T-helper 2 cell treated with Interferon-gamma antibody and Interleukin-4, amounts not matched to agents 5 μg/mL and 100 μg/mL, for 36 hours (primary cell): ENCODE data around the gene B2M.
A peak's percentile ranks its signal among the peaks of the same experiment; 100 is the strongest.
"Not testable (repeated sequence)": the region's sequence is repeated elsewhere in the genome, so short reads cannot be mapped to it uniquely, and the experiment has no call there.

Source experiments
- DNase-seq: peaks from one replicate; pipeline ENCODE4 v3.0.0; 2021; ENCODE audit warnings: low spot score
- H3K27ac Mint-ChIP-seq: one replicate; pipeline ENCODE4 v1.8.0; 2021; ENCODE audit warnings: mild to moderate bottlenecking, mixed read lengths
- H3K27me3 Mint-ChIP-seq: one replicate; pipeline ENCODE4 v1.8.0; 2021; ENCODE audit warnings: low read depth, mixed read lengths
- H3K36me3 Mint-ChIP-seq: one replicate; pipeline ENCODE4 v1.8.0; 2021; ENCODE audit warnings: low read depth, mixed read lengths
- H3K4me1 Mint-ChIP-seq: one replicate; pipeline ENCODE4 v1.8.0; 2021; ENCODE audit warnings: low read depth, mixed read lengths
- H3K4me3 Mint-ChIP-seq: one replicate; pipeline ENCODE4 v1.8.0; 2022; ENCODE audit warnings: mild to moderate bottlenecking, moderate library complexity, mixed read lengths
- H3K9me3 Mint-ChIP-seq: one replicate; pipeline ENCODE4 v1.8.0; 2021; ENCODE audit warnings: mixed read lengths

Gene B2M

DNA sequence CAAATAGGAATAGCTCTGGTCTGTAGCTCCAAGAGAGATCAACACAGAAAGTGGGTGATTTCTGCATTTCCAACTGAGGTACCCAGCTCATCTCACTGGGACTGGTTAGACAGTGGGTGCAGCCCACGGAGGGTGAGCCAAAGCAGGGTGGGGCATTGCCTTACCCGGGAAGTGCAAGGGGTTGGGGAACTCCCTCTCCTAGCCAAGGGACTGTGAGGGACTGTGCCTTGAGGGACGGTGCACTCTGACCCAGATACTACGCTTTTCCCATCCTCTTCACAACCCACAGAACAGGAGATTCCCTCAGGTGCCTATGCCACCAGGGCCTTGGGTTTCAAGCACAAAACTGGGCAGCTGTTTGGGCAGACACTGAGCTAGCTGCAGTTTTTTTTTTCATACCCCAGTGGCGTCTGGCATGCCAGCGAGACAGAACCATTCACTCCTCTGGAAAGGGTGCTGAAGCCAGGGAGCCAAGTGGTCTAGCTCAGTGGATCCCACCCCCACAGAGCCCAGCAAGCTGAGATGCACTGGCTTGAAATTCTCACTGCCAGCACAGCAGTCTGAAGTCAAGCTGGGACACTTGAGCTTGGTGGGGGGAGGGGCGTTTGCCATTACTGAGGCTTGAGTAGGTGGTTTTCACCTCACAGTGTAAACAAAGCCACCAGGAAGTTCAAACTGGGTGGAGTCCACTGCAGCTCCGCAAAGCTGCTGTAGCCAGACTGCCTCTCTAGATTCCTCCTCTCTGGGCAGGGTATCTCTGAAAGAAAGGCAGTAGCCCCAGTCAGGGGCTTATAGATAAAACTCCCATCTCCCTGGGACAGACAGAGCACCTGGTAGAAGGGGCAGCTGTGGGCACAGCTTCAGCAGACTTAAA lies 28.3 kb upstream of the B2M start:
- Mint-ChIP-seq H3K27ac (peak overlapping the region; percentile 86), H3K4me1 (peaks cover 69% of the 10 kb centered on the region), H3K9me3 (peaks cover 49% of the 10 kb centered on the region), H3K4me3 (peak overlapping the region; percentile 77), H3K36me3 (peaks cover 53% of the 10 kb centered on the region)
- DNase-seq: peak; percentile 79
- H3K27me3 Mint-ChIP-seq: not testable (repeated sequence)

DNA sequence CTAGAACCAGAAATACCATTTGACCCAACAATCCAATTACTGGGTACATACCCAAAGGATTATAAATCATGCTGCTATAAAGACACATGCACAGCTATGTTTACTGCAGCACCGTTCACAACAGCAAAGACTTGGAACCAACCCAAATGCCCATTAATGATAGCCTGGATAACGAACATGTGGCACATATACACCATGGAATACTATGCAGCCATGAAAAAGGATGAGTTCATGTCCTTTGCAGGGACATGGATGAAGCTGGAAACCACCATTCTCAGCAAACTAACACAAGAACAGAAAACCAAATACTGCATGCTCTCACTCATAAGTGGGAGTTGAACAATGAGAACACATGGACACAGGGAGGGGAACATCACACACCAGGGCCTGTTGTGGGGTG lies 22.0 kb upstream of the B2M start:
- not testable (repeated sequence) for H3K27me3 Mint-ChIP-seq, H3K4me3 Mint-ChIP-seq, H3K27ac Mint-ChIP-seq, DNase-seq
- H3K4me1 Mint-ChIP-seq: peaks cover 34% of the 10 kb centered on the region
- peaks cover 46% of the 10 kb centered on the region for H3K9me3 Mint-ChIP-seq
- peaks cover 40% of the 10 kb centered on the region for H3K36me3 Mint-ChIP-seq

DNA sequence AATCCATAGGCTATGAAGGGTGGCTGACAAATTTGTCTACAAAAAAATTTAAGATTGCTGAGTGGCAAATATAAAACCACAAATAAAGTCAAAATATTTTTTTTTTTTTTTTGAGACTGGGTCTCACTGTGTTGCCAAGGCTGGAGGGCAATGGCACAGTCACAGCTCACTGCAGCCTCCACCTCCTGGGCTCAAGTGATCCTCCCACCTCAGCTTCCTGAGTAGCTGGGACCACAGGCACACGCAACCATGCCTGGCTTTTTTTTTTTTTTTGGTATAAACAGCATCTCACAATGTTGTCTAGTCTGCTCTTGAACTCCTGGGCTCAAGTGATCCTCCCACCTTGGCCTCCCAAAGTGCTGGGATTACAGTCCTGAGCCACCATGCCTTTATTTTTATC lies 21.1 kb upstream of the B2M start:
- Mint-ChIP-seq H3K4me1 (peaks cover 33% of the 10 kb centered on the region), H3K4me3 (peak overlapping the region; percentile 26)
- not testable (repeated sequence) for H3K27ac Mint-ChIP-seq

DNA sequence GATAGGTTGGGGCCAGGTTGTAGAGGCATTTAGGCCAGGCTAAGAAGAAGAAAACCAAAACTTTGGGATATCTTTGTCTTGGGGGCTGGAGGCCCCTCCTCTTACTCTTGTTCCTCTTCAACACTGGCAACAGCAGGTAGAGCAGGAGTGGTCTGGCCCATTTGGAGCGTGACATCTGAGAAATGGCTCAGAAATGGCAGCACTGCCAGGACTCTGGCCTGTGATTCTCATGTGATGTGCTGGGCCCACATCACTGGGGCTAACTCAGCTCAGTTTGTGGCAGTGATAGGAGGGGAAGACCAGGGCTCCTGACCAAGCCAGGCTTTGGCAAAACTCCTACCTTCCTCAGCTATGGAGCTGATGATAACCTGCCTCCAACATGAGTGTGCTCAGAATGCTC lies 18.7 kb upstream of the B2M start:
- Mint-ChIP-seq H3K27ac (no peak overlapping the region), H3K4me1 (peaks cover 22% of the 10 kb centered on the region), H3K36me3 (peaks cover 15% of the 10 kb centered on the region), H3K9me3 (peaks cover 17% of the 10 kb centered on the region), H3K4me3 (no peak overlapping the region), H3K27me3 (peaks cover 2% of the 10 kb centered on the region)
- DNase-seq: no peak

More for the DNA sequence above, 21.1 kb upstream of the B2M start:
- H3K27me3 Mint-ChIP-seq, DNase-seq: not testable (repeated sequence)
- Mint-ChIP-seq H3K9me3 (peaks cover 39% of the 10 kb centered on the region), H3K36me3 (peaks cover 33% of the 10 kb centered on the region)

DNA sequence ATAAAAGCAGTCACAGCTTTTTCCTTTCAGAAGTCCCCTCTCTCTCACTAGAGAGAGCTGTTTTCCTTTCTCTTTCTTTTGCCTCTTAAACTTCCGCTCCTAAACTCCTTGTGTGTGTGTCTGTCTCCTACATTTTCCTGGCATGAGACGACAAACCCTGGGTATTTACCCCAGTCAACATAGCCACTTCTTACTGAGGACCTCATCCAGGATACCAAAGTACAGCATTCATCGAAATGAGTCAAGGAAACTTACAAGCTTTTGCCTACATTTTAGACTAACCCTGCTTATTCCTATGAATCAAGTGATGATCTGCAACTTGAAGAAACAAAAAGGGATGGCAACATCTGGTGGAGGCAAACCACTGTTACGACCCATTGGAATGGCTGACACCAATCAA lies 16.9 kb upstream of the B2M start:
- peaks cover 5% of the 10 kb centered on the region for H3K27me3 Mint-ChIP-seq
- H3K4me1 Mint-ChIP-seq: peaks cover 11% of the 10 kb centered on the region
- no peaks in the 10 kb centered on the region for H3K36me3 Mint-ChIP-seq
- H3K27ac Mint-ChIP-seq: no peak overlapping the region
- no peak overlapping the region for H3K4me3 Mint-ChIP-seq
- DNase-seq: no peak
- H3K9me3 Mint-ChIP-seq: peaks cover under 1% of the 10 kb centered on the region

DNA sequence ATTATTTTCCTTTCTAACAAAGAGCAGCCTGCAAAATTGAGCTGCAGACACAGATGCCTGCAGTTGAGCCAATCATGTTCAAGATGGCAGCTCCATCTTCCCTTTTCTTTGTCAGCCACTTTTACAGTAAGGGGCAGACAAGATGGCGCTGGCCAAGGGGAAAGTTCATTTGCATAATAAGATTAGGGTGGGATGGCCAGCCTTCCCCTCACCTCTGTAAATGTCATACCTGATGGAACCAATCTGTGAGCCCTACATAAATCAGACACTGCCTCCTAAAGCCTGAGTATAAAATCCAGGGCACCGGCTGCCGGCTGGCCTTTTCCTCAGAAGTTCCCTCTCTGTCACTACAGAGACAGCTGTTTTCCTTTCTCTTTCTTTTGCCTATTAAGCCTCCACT lies 16.0 kb upstream of the B2M start:
- no peak overlapping the region for H3K27ac Mint-ChIP-seq
- no peak for DNase-seq
- H3K27me3 Mint-ChIP-seq: peaks cover 5% of the 10 kb centered on the region
- H3K4me1 Mint-ChIP-seq: peaks cover 11% of the 10 kb centered on the region
- no peaks in the 10 kb centered on the region for H3K36me3 Mint-ChIP-seq
- H3K4me3 Mint-ChIP-seq: no peak overlapping the region
- peaks cover 4% of the 10 kb centered on the region for H3K9me3 Mint-ChIP-seq

DNA sequence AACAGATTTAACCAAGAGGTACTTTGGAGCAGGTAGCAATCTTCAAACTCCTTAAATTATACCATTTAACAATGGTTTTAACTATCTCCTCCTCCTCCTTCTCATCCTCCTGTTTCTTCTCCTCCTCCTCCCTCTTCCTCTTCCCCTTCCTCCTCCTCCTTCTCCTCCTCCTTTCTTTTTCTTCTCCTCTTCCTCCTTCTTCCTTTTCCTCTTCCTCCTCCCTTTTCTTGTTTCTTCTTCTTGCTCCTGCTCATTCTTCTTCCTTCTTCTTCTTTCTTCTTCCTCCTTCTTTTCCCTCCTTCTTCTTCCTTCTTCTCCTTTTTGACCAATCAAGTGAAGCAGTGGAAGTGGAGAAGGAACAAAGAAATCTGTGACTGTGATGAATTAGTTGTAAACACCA lies 14.3 kb upstream of the B2M start:
- DNase-seq: no peak
- H3K36me3 Mint-ChIP-seq: peaks cover 9% of the 10 kb centered on the region
- peaks cover 16% of the 10 kb centered on the region for H3K9me3 Mint-ChIP-seq
- H3K4me3 Mint-ChIP-seq: no peak overlapping the region
- peaks cover 5% of the 10 kb centered on the region for H3K27me3 Mint-ChIP-seq
- peaks cover 12% of the 10 kb centered on the region for H3K4me1 Mint-ChIP-seq
- no peak overlapping the region for H3K27ac Mint-ChIP-seq

DNA sequence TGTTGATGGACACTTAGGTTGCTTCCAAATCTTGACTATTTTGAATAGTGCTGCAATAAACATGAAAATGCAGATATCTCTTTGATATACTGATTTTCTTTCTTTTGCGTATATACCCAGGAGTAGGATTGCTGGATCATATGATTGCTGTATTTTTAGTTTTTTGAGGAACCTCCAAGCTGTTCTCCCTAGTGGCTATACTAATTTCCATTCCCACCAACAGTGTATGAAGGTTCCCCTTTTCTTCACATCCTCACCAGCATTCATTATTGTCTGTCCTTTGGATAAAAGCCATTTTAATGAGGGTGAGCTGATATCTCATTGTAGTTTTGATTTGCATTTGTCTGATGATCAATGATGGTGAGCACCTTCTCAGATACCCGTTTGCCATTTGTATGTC lies 12.7 kb upstream of the B2M start:
- Mint-ChIP-seq H3K4me1 (peaks cover 12% of the 10 kb centered on the region), H3K4me3 (no peak overlapping the region), H3K27ac (no peak overlapping the region), H3K27me3 (peaks cover 5% of the 10 kb centered on the region), H3K9me3 (peaks cover 31% of the 10 kb centered on the region), H3K36me3 (peaks cover 18% of the 10 kb centered on the region)
- DNase-seq: no peak

DNA sequence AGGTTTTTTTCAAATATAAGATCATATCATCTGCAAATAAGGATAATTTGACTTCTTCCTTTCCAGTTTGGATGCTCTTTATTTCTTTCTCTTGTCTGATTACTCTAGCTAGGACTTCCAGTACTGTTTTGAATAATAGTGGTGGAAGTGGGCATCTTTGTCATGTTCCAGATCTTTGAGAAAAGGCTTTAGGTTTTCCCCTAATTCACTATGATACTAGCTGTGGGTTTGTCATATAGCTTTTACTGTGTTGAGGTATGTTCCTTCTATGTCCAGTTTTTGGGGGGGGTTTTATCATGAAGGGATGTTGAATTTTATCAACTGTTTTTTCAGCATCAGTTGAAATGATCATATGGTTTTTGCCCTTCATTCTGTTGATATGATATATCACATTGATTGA lies 10.6 kb upstream of the B2M start:
- not testable (repeated sequence) for DNase-seq, H3K27me3 Mint-ChIP-seq, H3K27ac Mint-ChIP-seq, H3K4me3 Mint-ChIP-seq, H3K4me1 Mint-ChIP-seq
- Mint-ChIP-seq H3K36me3 (peaks cover 31% of the 10 kb centered on the region), H3K9me3 (peaks cover 46% of the 10 kb centered on the region)

DNA sequence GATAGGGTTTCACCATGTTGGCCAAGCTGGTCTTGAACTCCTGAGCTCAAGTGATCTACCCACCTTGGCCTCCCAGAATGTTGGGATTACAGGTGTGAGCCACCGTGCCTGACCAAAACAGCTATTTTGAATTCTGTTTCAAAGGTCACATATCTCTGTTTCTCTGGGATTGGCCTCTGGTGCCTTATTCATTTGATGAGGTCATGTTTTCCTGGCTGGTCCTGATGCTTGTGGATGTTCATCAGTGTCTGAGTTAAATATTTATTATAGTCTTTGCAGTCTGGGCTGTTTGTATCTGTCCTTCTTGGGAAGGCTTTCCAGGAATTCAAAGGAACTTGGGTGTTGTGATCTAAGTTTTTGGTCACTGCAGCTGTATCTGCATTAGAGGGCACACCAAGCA lies 5.3 kb upstream of the B2M start:
- Mint-ChIP-seq H3K36me3 (peaks cover 48% of the 10 kb centered on the region), H3K27me3 (no peaks in the 10 kb centered on the region), H3K27ac (no peak overlapping the region), H3K4me3 (no peak overlapping the region), H3K9me3 (peaks cover 36% of the 10 kb centered on the region), H3K4me1 (peaks cover 35% of the 10 kb centered on the region)
- DNase-seq: no peak

DNA sequence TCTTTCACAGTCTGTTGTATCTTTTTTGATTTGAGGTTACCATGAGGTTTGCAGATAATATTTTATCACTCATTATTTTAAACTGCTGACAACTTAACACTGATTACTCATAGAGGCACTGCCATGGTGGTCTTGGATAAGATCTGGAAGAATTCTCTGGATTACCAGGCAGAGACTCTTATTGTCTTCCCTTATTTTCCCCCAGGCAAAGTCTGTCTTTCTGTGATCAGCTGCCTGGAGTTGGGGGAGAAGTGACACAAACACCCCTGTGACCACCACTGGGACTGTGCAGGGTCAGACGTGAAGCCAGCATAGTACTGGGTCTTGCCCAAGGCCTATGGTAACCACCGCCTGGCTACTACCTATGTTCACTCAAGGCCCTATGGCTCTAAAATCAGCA lies 4.9 kb upstream of the B2M start:
- no peak for DNase-seq
- Mint-ChIP-seq H3K9me3 (peaks cover 34% of the 10 kb centered on the region), H3K27ac (no peak overlapping the region), H3K36me3 (peaks cover 52% of the 10 kb centered on the region), H3K27me3 (peaks cover under 1% of the 10 kb centered on the region), H3K4me1 (peaks cover 36% of the 10 kb centered on the region), H3K4me3 (no peak overlapping the region)

DNA sequence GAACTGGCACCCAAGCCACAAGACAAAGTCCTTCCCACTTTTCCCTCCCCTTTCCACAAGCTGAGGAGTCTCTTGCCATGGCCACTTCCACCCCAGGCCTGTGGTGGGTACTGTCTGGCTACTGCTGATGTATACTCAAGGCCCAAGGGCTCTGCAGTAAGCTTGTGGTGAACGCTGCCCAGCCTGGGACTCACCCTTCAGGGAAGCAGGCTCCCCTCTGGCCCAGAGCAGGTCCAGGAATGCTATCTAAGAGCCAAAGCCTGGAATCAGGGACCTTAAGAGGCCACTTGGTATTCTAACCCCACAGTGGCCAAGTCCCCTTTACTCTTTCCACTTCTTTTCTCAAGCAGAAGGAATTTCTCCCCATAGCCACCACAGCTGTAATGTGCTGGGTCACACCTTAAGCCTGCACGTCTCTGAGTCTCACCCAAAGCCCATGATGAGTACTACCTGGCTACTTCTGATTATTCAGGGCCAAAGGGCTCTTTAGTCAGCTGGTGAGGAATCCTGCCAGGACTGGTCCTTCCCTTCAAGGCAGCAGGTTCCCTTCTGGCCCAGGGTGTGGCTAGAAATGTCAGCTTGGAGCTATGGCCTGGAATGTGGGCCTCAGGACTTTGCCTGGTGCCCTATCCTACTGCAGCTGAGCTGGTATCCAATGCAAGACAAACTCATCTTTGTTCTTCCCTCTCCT lies 4.2 kb upstream of the B2M start:
- no peak overlapping the region for H3K4me3 Mint-ChIP-seq
- no peak for DNase-seq
- no peak overlapping the region for H3K27ac Mint-ChIP-seq
- peaks cover 36% of the 10 kb centered on the region for H3K4me1 Mint-ChIP-seq
- peaks cover 56% of the 10 kb centered on the region for H3K36me3 Mint-ChIP-seq
- peaks cover 4% of the 10 kb centered on the region for H3K27me3 Mint-ChIP-seq
- H3K9me3 Mint-ChIP-seq: peaks cover 29% of the 10 kb centered on the region

DNA sequence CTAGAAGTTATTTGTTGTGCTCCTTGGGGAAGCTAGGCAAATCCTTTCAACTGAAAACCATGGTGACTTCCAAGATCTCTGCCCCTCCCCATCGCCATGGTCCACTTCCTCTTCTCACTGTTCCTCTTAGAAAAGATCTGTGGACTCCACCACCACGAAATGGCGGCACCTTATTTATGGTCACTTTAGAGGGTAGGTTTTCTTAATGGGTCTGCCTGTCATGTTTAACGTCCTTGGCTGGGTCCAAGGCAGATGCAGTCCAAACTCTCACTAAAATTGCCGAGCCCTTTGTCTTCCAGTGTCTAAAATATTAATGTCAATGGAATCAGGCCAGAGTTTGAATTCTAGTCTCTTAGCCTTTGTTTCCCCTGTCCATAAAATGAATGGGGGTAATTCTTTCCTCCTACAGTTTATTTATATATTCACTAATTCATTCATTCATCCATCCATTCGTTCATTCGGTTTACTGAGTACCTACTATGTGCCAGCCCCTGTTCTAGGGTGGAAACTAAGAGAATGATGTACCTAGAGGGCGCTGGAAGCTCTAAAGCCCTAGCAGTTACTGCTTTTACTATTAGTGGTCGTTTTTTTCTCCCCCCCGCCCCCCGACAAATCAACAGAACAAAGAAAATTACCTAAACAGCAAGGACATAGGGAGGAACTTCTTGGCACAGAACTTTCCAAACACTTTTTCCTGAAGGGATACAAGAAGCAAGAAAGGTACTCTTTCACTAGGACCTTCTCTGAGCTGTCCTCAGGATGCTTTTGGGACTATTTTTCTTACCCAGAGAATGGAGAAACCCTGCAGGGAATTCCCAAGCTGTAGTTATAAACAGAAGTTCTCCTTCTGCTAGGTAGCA lies 851 bp upstream of the B2M start:
- peak overlapping the region; percentile 93 for H3K4me3 Mint-ChIP-seq
- peaks cover 65% of the 10 kb centered on the region for H3K36me3 Mint-ChIP-seq
- no peak for DNase-seq
- H3K27me3 Mint-ChIP-seq: peaks cover 7% of the 10 kb centered on the region
- peaks cover 42% of the 10 kb centered on the region for H3K4me1 Mint-ChIP-seq
- H3K9me3 Mint-ChIP-seq: peaks cover 2% of the 10 kb centered on the region
- H3K27ac Mint-ChIP-seq: peak overlapping the region; percentile 98
